SH-SY5Y (cell line): ENCODE data around the gene EPS8L3.

Source experiments
- GATA2 ChIP-seq: IDR thresholded peaks from 2 replicates; pipeline ENCODE4 v1.6.1; 2011; ENCODE audit warnings: mild to moderate bottlenecking, low read depth, low read length
- GATA3 ChIP-seq: IDR thresholded peaks from 2 replicates; pipeline ENCODE4 v1.6.1; 2011; ENCODE audit warnings: low read depth, mild to moderate bottlenecking, low read length, moderate library complexity

EPS8L3 gene

DNA sequence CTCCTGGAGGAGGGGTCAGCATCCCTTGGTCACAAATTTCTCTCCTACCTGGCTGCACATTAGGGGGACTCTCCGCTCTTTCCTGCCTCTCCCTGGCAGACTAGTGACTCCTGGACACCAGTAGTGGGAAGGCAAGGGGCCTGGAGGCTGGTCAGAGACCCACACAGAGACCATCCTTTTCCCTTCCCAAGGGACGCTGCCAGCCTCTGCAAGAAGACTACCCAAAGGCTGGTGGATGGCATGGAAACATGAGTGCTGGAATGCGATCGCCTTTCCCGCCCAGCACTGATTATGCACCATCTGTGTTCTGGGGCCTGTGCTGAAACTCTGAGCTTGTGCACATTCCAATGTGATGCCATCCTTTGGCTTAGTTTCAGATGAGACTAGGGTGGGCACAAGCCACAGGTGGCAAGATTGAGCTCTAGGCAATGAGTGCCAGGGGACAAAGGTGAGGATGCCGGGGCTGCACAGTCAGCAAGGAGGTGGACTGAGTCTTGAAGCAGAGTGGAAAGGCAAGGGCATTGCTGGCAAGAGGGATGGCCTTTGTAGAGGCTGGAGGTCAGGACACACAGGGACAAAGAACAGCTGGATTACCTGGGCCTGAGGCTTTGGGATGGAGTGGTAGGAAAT, 12.6 kb upstream of the EPS8L3 start:
- TF ChIP-seq GATA2 = no peak
- no peak for TF ChIP-seq GATA3

DNA sequence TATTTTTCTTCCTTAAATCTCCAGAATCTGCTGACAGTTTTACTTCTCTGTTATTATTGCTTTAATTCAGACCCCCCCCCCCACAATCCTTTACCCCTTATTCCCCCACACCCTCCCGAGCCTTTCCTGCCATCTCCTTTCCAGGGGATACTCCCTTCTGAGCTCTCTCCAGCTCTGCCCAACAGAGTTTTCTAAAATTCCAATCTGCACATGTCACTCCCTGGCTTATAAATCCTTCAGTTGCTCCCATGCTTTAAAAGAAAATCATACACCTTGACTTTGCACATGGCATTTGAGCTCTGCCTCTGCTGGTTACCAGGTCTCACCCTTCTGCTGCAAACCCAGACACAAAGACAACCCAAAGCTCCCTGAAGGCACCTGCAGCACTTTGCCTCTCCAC, 11.7 kb upstream of the EPS8L3 start:
- TF ChIP-seq GATA3 = no peak
- no peak for TF ChIP-seq GATA2

DNA sequence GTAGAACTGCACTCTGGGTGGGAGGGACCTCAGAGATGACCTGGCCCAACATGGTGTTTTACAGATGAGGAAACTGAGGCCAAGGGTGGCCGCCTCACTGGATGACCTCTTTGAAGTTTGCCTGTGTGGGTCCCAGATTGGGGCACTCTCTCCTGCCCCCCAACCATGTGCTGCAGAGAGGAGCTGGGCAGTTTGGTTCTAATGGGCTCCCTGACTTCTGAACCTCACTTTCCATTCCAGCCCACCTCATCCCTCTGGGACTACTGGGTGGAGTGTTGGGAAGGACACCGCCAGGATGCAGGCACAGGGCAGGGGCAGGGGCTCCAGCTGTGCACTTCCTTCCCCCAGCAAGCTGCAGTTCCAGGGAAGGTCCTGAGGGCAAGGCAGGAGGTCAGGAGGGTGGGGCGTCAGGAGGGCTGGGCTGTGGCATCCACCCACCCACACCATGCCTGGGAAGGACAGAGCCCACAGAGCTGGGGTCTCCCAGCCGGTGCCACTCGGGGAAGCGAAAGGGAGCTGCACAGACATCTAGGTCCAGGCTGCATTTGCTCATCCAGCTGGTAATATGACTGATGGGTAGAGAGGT, 10.3 kb upstream of the EPS8L3 start:
- TF ChIP-seq GATA2 = no peak
- no peak for TF ChIP-seq GATA3

DNA sequence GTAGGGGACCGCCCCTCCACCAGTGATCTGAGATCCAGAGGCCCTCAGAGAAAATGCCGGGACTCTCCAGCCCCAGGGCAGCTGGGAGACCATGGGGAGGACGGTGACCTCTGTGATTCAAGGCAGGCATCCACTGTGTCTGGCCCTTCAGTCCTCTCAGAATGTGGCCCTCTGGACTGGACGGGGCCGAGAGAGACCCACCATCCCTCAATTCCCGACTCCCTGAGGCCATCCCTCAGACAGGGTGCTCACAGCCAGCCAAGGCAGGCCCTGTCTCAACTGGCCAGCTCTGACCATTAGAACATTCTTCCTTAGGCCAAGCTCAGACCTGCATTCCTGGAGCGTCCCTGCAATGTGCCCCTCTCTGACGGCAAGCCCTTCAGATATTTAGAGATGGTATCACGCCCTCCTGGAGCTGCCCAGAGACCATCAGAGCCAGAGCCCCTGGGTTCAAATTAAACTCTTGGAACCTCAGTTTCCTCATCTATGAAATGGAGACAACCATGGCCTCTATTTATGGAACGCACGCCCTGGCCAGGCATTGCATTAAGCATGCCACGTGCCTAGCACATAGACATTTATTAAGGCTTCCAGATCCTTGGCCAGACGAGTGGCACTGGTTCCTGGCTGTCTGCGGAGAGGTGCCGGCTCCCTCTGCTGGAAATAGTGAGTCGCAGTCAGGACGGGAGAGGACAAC, 9.6 kb upstream of the EPS8L3 start:
- TF ChIP-seq GATA3 (no peak), GATA2 (no peak)

DNA sequence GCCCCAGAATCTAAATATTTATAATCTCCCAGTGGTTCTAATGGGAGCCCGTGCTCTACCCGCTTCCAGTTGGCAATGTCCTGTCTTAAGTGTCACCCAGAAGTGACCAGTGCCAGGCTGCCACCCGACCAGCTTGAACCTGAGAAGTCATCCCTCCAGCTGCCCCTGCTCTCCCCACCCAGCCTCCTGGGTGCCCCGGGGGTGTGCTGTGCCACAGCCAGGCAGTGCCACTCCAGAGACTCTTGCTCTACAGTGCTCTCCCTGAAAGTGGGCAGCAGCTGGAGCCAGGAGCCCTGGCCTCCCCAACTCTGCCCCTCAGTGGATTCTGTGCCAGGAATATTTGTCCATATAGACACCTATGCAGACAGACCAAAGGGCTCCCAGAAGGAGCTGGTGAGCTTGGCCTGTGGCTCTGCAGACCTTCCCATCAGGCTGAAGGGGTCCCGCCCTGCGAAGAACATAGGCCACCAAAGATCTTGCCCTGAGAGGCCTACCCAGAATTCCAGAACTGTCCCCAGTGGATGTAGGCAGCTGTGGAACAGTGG, 9.0 kb upstream of the EPS8L3 start:
- TF ChIP-seq GATA3 (no peak), GATA2 (no peak)

DNA sequence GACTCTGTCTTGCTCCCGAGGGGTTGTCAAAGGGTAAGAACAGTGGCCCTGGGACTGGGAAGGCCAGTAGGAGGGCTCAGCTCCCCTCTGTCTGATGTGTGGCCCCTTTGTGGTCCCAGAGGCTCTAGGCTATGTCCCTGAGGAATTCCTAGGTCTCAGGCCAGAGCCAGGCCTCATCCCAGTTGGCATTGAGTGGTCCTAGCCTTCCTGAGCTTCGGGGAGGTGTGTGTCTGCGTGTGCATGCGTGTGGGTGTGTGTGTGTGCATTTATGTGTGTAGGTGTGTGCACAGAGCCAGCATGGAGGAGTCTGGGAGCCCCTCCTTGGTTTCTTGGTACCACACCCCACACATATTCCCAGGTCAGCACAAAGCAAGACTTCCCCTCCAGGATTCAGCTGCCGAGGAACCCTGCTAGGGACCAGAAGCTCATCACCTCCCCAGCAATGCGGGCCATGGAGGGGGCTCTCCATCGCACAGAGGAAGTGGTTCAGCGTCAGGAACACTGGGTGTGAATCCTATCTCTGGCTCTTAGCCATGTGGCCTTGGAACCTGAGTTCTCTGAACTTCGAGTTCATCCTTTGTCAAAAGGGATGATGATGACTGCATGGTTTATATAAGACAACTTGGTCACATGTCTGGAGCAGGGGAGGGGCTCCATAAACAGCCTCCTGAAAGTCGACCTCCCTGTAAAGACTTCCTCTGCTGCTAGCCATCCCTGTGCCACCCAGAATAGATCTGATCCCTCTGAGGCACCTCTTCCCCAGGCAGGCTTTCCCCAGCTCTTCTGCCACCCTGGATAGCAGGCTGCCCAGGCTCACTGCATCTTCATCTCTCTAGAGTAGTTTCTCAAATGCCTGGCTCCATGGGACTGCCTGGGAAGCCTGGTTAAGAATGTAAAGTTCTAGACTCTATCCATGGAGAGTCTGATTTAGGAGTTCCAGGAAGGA, 8.3 kb upstream of the EPS8L3 start:
- TF ChIP-seq GATA3 (no peak), GATA2 (no peak)

DNA sequence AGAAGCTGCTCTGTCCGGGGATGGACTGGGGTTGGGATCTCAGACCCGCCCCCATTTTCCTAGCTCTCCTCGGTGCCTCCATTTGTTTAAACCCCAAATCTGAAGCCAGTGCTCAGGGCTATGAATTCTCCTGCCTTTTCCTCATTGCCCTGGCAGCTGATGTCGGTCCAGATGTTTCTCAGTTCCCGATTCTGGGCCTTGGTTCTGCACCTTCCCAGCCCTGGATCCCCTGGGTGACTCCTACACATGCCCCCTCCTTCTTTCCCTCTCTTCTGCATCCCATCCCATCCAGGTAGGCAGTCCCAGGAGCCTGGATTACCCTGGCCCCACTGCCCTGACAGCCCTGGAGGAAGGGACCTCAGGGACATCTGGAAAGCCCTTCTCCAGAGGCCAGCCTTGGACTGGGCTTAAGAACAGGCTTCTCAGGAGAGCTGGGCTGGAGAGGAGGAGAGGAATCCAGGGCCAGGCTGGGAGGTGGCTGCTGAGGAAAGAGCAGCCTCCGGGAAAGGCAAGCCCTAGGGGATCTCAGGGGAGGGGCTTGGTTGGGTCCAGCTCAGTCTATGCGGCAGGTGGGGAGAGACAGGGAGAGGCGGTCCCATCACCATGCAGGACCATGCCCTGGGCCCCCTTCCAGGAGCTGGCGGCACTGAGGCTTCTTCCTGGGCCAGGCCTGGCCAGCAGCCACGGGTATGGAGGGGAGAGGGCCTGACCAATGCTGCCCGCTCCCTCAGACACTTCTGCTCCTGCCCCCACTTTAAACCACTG, 6.8 kb upstream of the EPS8L3 start:
- TF ChIP-seq GATA2 (no peak), GATA3 (no peak)

DNA sequence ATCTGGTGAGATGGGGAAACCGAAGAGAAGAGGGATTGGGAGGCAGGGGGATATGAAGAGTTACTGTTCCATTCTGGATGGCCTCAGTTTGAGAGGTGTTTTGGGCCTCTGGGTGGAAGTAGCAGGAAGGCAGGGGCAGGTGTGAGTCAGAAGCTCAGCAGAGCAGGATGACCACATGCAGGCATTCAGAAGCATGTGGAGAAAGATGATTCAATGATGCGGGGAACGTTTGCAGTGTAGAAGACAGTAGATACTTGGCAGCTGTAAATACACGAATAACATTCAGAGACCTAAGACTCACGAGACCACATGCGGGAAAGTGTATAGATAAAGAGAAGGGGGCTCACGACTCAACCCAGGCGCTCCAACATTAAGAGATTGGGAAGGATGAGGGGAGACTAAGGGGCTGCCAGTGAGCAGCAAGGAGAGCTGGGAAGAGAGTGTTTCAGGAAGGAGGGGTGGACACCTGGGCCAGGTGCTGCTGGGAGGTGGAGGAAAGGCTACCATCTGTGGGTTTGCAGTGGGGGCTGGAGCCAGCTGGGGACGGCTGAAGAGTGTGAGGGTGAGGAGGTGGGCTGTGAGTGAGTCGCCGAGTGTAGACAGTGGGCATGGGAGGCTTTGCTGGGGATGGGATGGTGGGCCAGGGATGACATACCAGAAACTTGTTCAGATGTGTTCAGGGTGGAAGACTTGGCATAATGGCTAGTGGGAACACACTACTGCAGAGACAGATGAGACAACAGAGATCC, 5.8 kb upstream of the EPS8L3 start:
- TF ChIP-seq GATA2 (no peak), GATA3 (no peak)

DNA sequence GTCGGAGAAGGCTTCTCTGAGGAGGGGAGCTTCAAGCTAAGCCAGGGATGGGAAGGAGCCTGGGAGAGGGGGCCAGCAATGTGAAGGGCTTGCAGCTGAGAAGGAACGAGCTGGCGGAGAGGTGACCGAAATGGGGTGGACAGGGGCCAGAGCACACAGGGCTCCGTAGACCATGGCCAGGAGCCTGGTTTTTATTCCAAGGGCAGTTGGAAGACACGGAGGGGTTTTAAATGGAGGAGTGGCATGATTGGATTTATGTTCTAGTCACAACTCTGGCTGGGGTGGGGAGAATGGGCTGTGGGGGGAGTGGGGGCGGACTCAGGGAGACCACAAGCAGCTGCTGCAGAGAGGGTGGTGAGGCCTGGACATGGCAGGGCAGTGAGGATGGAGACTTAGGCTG, 5.1 kb upstream of the EPS8L3 start:
- TF ChIP-seq GATA2 (no peak), GATA3 (no peak)

DNA sequence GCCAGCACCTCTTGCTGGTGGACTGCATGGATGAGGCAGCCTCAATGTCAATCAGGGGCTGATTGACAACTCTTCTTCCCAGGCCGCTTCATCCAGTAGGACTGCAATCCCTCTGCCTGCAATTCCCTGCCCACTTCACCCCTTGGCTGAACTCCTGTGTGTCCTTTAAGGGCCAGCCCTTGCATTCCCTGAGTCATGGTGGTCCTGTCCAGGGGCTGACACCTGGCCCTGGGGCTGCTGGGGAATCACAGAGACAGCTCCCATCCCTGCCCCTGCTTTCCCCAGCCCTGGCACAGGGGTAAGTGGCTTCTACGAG, 4.6 kb upstream of the EPS8L3 start:
- TF ChIP-seq GATA2 (no peak), GATA3 (no peak)

DNA sequence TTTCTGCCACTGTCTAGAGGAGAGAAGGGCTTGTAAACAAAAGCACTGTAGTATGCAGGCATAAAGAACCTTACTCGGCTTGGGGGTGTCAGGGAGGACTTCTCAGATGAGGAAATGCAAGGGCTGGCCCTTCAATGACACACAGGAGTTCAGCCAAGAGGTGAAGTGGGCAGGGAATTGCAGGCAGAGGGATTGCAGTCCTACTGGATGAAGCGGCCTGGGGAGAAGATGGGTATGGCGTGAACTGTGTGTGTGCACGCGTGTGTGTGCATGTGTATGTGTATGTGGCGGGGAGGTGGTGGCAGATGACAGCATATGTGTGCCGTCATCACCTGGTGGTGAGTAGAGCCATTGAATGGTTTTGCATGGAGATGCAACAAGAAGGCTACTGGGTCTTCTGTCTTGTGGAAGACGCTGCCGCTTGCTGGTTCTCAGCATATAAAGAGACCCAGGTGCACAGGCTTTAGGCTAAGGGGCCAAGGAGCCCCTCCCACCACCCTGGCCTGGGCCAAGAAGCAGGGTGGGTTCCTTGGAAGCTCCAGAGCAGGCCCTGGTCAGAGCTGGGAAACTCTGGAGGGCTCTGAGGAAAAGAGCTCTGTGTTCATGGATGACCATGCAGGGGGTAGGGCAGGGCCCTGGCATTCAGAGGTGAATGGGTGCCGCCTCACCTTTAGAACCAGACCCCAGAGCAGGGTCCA, 4.1 kb upstream of the EPS8L3 start:
- TF ChIP-seq GATA2 (no peak), GATA3 (no peak)

DNA sequence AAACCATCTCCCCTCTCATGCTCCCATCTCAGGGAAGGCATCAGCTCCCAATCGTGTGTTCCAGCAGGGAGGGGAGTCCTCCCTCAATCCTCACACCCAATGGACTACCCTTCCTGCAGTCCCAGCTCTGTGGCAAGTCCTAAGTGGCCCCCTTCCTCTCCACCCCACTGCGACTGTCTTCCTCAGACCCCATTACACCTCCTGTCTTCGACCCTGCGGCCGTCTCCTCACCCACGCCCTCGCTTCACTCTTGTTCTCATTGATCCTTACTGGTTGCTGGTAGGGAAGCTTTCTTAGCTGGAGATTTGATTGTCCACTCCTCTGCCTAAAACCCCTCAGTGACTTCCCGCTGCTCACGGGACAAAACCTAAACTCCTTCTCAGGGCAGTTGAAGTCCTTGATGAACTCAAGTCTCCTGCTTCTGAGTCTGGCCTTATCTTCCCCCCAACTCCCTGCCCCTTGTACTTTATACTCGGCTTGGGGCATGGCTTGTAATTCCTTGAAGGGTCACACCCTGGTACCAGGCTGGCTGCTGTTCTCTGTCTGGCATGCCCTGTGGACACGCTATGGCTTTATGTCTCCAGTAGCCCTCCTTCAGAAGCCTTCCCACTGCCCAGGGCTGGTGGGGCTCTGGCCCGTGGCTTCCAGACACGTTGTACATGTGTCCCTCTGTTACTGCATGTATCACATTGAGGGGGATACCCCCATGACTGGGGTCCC, 2.3 kb upstream of the EPS8L3 start:
- TF ChIP-seq GATA3 = no peak
